ENCODE results near the gene EGFR.
"Not testable (repeated sequence)": the region's sequence is repeated elsewhere in the genome, so short reads cannot be mapped to it uniquely, and the experiment has no call there.

The EGFR gene

GRCh38 chr7:55150709-55151451 is 132.1 kb downstream of the EGFR start:
- no peak for DNase-seq

GRCh38 chr7:55152516-55152915 is 133.7 kb downstream of the EGFR start:
- DNase-seq = no peak

- DNase-seq = no peak
These were observed 135.3 kb downstream of the EGFR start for GRCh38 chr7:55154096-55154495.

- no peak for DNase-seq
These were observed 136.7 kb downstream of the EGFR start for GRCh38 chr7:55155351-55156117.

- DNase-seq = no peak
These were observed 138.3 kb downstream of the EGFR start for GRCh38 chr7:55156919-55157763.

- no peak for DNase-seq
These were observed 138.9 kb downstream of the EGFR start for GRCh38 chr7:55157764-55158105.

GRCh38 chr7:55158541-55159382 is 139.9 kb downstream of the EGFR start:
- no peak for DNase-seq

- no peak for DNase-seq
These were observed 141.7 kb downstream of the EGFR start for GRCh38 chr7:55160539-55160938.

GRCh38 chr7:55161154-55161687 is 142.4 kb downstream of the EGFR start:
- DNase-seq = no peak

- no peak for DNase-seq
These were observed 143.7 kb downstream of the EGFR start for GRCh38 chr7:55162476-55162875.

GRCh38 chr7:55163733-55164132 is 144.9 kb downstream of the EGFR start:
- no peak for DNase-seq

GRCh38 chr7:55164527-55164926 is 145.7 kb downstream of the EGFR start:
- no peak for DNase-seq

- DNase-seq = no peak
These were observed 146.5 kb downstream of the EGFR start for GRCh38 chr7:55165176-55165861.

- DNase-seq = not testable (repeated sequence)
These were observed 148.5 kb downstream of the EGFR start for GRCh38 chr7:55167296-55167695.

GRCh38 chr7:55170335-55171069 is 151.7 kb downstream of the EGFR start:
- DNase-seq = no peak

GRCh38 chr7:55171157-55171556 is 152.3 kb downstream of the EGFR start:
- DNase-seq = no peak

- no peak for DNase-seq
These were observed 153.3 kb downstream of the EGFR start for GRCh38 chr7:55172161-55172560.

- no peak for DNase-seq
These were observed 154.2 kb downstream of the EGFR start for GRCh38 chr7:55172881-55173609.

- no peak for DNase-seq
These were observed 154.9 kb downstream of the EGFR start for GRCh38 chr7:55173671-55174070.

- no peak for DNase-seq
These were observed 155.6 kb downstream of the EGFR start for GRCh38 chr7:55174456-55174855.
